RWPE1 (cell line): Measurements from ENCODE around the gene PTGER2.

Source experiments
- CTCF ChIA-PET: fragments of 350-600 bp; sonication (Branson Sonifier 250); formaldehyde crosslinking; extraction: SDS; loops from one replicate; lab custom pipeline; 2021; lab: Yijun Ruan, JAX
- POLR2A ChIA-PET: fragments of 400-600 bp; formaldehyde crosslinking; extraction: SDS; loops from one replicate; lab custom pipeline; 2020; ENCODE audit warnings: antibody characterized with exemption; ENCODE audit not compliant: low non-redundant PET; lab: Yijun Ruan, JAX
- DNase-seq: peaks from one replicate; pipeline ENCODE4 v3.0.0; 2012; ENCODE audit warnings: low spot score
- H3K27ac ChIP-seq: fragments of 450-650 bp; 2 replicates; pipeline ENCODE4 v1.5.1; 2017
- CTCF ChIP-seq: fragments of 450-650 bp; conservative IDR thresholded peaks from 2 replicates; pipeline ENCODE4 v1.5.1; 2017; ENCODE audit warnings: low read depth, mild to moderate bottlenecking

The PTGER2 gene

GRCh38 chr14:52299692-52300278 lies 14.3 kb upstream of the PTGER2 start:
- peak; percentile 64 for TF ChIP-seq CTCF
- CTCF ChIA-PET: interaction anchor here (1.1 to 1.2 kb wide), 2 partner anchors 9 to 14 kb away, joined by 3 to 5 read pairs; no protein-coding TSS in a partner anchor
- peak; percentile 62 for DNase-seq
- POLR2A ChIA-PET: no interaction called here
- no peak overlapping the region for H3K27ac ChIP-seq

- ChIA-PET CTCF (interaction anchor here (0.6 kb wide), 1 partner anchor 593 kb away, joined by 3 read pairs; no protein-coding TSS in a partner anchor), POLR2A (no interaction called here)
- TF ChIP-seq CTCF: no peak
- H3K27ac ChIP-seq: no peak overlapping the region
- DNase-seq: no peak
These were observed 10.9 kb upstream of the PTGER2 start for GRCh38 chr14:52303236-52303635.

- CTCF ChIA-PET: interaction anchor here (0.6 kb wide), 1 partner anchor 1171 kb away, joined by 6 read pairs; no protein-coding TSS in a partner anchor
- no peak overlapping the region for H3K27ac ChIP-seq
- DNase-seq: no peak
- TF ChIP-seq CTCF: no peak
- POLR2A ChIA-PET: no interaction called here
These were observed 9.7 kb upstream of the PTGER2 start for GRCh38 chr14:52304248-52304904.

- POLR2A ChIA-PET: no interaction called here
- no peak overlapping the region for H3K27ac ChIP-seq
These were observed 9.1 kb upstream of the PTGER2 start for GRCh38 chr14:52305014-52305413.

GRCh38 chr14:52307376-52307775 lies 6.7 kb upstream of the PTGER2 start:
- TF ChIP-seq CTCF: no peak
- ChIA-PET POLR2A (no interaction called here), CTCF (interaction anchor here (0.6 kb wide), 1 partner anchor 161 kb away, joined by 3 read pairs; no protein-coding TSS in a partner anchor)
- no peak for DNase-seq
- H3K27ac ChIP-seq: no peak overlapping the region

More at GRCh38 chr14:52305014-52305413, 9.1 kb upstream of the PTGER2 start:
- CTCF ChIA-PET: interaction anchor here (0.6 kb wide), 2 partner anchors 319 to 1171 kb away, joined by 6 to 9 read pairs; no protein-coding TSS in a partner anchor
- TF ChIP-seq CTCF: no peak
- no peak for DNase-seq

GRCh38 chr14:52307905-52308304 lies 6.2 kb upstream of the PTGER2 start:
- no peak for DNase-seq
- TF ChIP-seq CTCF: no peak
- no peak overlapping the region for H3K27ac ChIP-seq
- POLR2A ChIA-PET: no interaction called here
- CTCF ChIA-PET: interaction anchor here (0.6 kb wide), 2 partner anchors 108 to 161 kb away, joined by 3 to 6 read pairs; no protein-coding TSS in a partner anchor
